DOHH2 (cell line): ENCODE results near the gene ASB13.

Experiments used
- EZH2phosphoT487 ChIP-seq: fragments of 200-600 bp; sonication (generic); IDR thresholded peaks from 2 replicates; pipeline ENCODE4 v1.6.1; 2017; ENCODE audit warnings: borderline replicate concordance, mild to moderate bottlenecking, antibody characterized with exemption, low read length, moderate library complexity, mixed read lengths
- TF ChIP-seq, protein P1 (sequence below): fragments of 200-600 bp; sonication (generic); IDR thresholded peaks from one replicate; pipeline ENCODE4 v1.5.1; 2014; ENCODE audit warnings: antibody characterized with exemption, mild to moderate bottlenecking, low read depth, low read length; ENCODE audit not compliant: poor library complexity, severe bottlenecking

DNA sequence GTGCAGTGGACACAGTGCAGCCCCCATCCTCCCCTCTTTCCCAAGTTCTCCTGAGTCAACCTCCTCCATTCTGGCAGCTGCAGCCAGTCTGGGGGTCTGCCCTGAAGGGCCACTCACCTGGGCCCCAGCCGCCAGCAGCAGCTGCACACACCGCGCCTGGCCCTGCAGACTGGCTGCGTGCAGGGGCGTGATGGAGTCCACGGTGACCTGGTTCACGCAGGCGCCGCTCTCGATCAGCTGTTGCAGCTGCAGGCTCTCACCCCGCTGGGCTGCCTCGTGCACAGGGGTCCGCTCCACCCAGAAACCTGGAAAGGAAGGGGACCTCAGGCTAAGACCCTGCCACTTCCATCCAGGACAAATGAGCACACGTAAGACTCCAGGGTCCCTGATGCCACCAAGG is 13.6 kb downstream of the ASB13 start:
- TF ChIP-seq, protein P1, sequence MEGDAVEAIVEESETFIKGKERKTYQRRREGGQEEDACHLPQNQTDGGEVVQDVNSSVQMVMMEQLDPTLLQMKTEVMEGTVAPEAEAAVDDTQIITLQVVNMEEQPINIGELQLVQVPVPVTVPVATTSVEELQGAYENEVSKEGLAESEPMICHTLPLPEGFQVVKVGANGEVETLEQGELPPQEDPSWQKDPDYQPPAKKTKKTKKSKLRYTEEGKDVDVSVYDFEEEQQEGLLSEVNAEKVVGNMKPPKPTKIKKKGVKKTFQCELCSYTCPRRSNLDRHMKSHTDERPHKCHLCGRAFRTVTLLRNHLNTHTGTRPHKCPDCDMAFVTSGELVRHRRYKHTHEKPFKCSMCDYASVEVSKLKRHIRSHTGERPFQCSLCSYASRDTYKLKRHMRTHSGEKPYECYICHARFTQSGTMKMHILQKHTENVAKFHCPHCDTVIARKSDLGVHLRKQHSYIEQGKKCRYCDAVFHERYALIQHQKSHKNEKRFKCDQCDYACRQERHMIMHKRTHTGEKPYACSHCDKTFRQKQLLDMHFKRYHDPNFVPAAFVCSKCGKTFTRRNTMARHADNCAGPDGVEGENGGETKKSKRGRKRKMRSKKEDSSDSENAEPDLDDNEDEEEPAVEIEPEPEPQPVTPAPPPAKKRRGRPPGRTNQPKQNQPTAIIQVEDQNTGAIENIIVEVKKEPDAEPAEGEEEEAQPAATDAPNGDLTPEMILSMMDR = no peak
- TF ChIP-seq EZH2phosphoT487 = no peak
